HepG2 (cell line): ENCODE results near the gene CD300LF. TPM values are rescaled to one million over a fixed set of nuclear protein-coding genes. Genes with fewer than 3 reads are reported as not detected.

Source experiments
- DDIT3 ChIP-seq: sonication (generic); formaldehyde crosslinking; IDR thresholded peaks from 2 replicates; pipeline ENCODE4 v1.4.0; 2020; ENCODE audit warnings: mild to moderate bottlenecking, missing genetic modification reagents
- FLYWCH1 ChIP-seq: sonication (generic); formaldehyde crosslinking; IDR thresholded peaks from 2 replicates; pipeline ENCODE4 v1.8.1; 2023; ENCODE audit warnings: mild to moderate bottlenecking, missing genetic modification reagents
- HDAC2 ChIP-seq: sonication (generic); formaldehyde crosslinking; IDR thresholded peaks from 2 replicates; pipeline ENCODE4 v1.4.0; 2020; ENCODE audit warnings: missing genetic modification reagents
- HNRNPL ChIP-seq: fragments of 200-400 bp; formaldehyde crosslinking; IDR thresholded peaks from 2 replicates; pipeline ENCODE4 v1.6.1; 2017; ENCODE audit warnings: mild to moderate bottlenecking, low read depth, low read length
- HNRNPLL ChIP-seq: fragments of 200-400 bp; formaldehyde crosslinking; IDR thresholded peaks from 2 replicates; pipeline ENCODE4 v1.6.1; 2017; ENCODE audit warnings: mild to moderate bottlenecking, low read depth, low read length; ENCODE audit not compliant: poor library complexity, severe bottlenecking
- JUNB ChIP-seq: sonication (generic); formaldehyde crosslinking; IDR thresholded peaks from 2 replicates; pipeline ENCODE4 v1.8.0; 2022; ENCODE audit warnings: missing genetic modification reagents, mild to moderate bottlenecking, borderline replicate concordance
- KLF12 ChIP-seq: sonication (generic); formaldehyde crosslinking; IDR thresholded peaks from 2 replicates; pipeline ENCODE4 v1.4.0; 2020; ENCODE audit warnings: missing genetic modification reagents, borderline replicate concordance
- MYNN ChIP-seq: sonication (generic); formaldehyde crosslinking; IDR thresholded peaks from 2 replicates; pipeline ENCODE4 v1.4.0; 2020; ENCODE audit warnings: mild to moderate bottlenecking, low read depth, missing genetic modification reagents
- PCBP1 ChIP-seq: fragments of 200-400 bp; formaldehyde crosslinking; IDR thresholded peaks from 2 replicates; pipeline ENCODE4 v1.6.1; 2017; ENCODE audit warnings: mild to moderate bottlenecking, low read depth, low read length, borderline replicate concordance
- PCBP2 ChIP-seq: fragments of 200-400 bp; formaldehyde crosslinking; optimal IDR thresholded peaks from 2 replicates; pipeline ENCODE3; 2018; ENCODE audit warnings: low read length, low read depth; ENCODE audit not compliant: poor library complexity, severe bottlenecking
- RARA ChIP-seq: IDR thresholded peaks from 2 replicates; pipeline ENCODE4 v1.6.1; 2016; ENCODE audit warnings: missing genetic modification reagents, missing compliant biosample characterization
- TGIF2 ChIP-seq: IDR thresholded peaks from 2 replicates; pipeline ENCODE4 v1.6.1; 2016; ENCODE audit warnings: control low read depth, missing compliant biosample characterization
- ZNF350 ChIP-seq: sonication (generic); formaldehyde crosslinking; IDR thresholded peaks from 2 replicates; pipeline ENCODE4 v1.4.0; 2020; ENCODE audit warnings: mild to moderate bottlenecking, low read depth, missing genetic modification reagents, borderline replicate concordance
- ZNF432 ChIP-seq: sonication (generic); formaldehyde crosslinking; IDR thresholded peaks from 2 replicates; pipeline ENCODE4 v1.5.0; 2020; ENCODE audit warnings: missing genetic modification reagents, mild to moderate bottlenecking, borderline replicate concordance
- polyA plus RNA-seq, 8 experiments: library from polyadenylated mRNA; depleted of rRNA in 3 of 8; stranded (reverse) in 7 of 8; unstranded in 1 of 8; fragments of >200 nt; fragmentation: Illumina TruSeq in 4 of 8; extraction: Trizol in 4 of 8; gene quantifications; 2 replicates each; pipeline versions ENCODE4 v1.2.1 to v1.2.3, GENCODE V29; 2011 to 2016; ENCODE audit warnings: low read depth in 4 of 8, missing spikeins in 1 of 8, mixed read lengths in 1 of 8; ENCODE audit not compliant: insufficient read depth in 1 of 8
- total RNA-seq, 5 experiments: library from RNA; depleted of rRNA; stranded (reverse); fragments of >200 nt; fragmentation: Illumina TruSeq; extraction: Trizol; gene quantifications; 2 replicates each; pipeline ENCODE4 v1.2.3, GENCODE V29; 2016; ENCODE audit warnings: low read depth in 1 of 5
- TF ChIP-seq, protein P1 (sequence below): sonication (generic); formaldehyde crosslinking; IDR thresholded peaks from 2 replicates; pipeline ENCODE4 v1.5.0; 2020; ENCODE audit warnings: mild to moderate bottlenecking, missing genetic modification reagents, moderate library complexity
- TF ChIP-seq, protein P2 (sequence below): sonication (generic); formaldehyde crosslinking; IDR thresholded peaks from 2 replicates; pipeline ENCODE4 v1.4.0; 2020; ENCODE audit warnings: low read depth, missing genetic modification reagents
- TF ChIP-seq, protein P3 (sequence below): sonication (generic); formaldehyde crosslinking; IDR thresholded peaks from 2 replicates; pipeline ENCODE4 v1.4.0; 2020; ENCODE audit warnings: missing genetic modification reagents, mild to moderate bottlenecking, borderline replicate concordance
- TF ChIP-seq, protein P4 (sequence below): sonication (generic); formaldehyde crosslinking; IDR thresholded peaks from 2 replicates; pipeline ENCODE4 v1.5.0; 2020; ENCODE audit warnings: mild to moderate bottlenecking, missing genetic modification reagents

Gene CD300LF
- total and polyA plus RNA-seq, 2 of the 13 experiments (the other 11 are each of a cell fraction or from before 2014, with no cell fraction given): not detected

DNA sequence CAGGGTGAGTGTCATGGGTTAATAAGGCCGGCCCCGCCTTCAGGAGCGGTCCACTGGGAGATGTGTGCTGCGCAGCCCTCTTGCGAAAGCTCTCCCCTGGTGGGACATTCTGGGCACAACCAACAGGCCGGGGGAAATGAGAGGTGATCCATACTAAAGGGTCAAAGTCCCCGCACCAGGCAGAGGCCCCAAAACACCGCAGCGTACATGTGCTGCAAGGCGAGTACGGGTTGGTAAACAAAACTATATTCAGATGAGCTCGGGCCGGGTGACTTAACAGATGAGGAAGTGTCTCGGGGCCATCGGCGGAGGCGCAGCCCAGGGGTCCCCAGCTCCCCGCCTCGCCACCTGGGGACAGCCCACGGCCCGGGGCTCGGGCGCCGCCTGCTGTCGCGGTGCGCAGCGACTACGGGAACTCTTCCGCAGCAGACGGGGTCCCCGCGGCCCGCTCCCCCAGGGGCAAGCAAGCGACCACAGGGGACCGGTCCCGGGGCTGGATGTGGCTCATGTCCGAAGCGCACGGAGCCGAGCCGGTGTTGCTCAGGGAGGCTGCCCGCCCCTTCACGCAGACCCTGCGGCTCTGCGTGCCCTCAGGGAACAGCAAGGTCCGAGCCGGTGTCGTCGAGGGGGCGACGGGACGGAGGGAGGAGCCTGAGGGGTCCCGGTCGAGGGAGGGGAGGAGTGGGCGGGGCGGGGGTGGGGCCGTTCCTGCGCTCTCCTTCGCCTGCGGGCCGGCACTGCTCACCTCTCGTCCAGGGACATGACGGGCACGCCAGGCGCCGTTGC, 24.0 kb upstream of the CD300LF start, which contains the start of gene RAB37 (continued):
- peak; percentile 67; the same call in 1 of the 2 replicates for TF ChIP-seq HNRNPL
- TF ChIP-seq, protein P1, sequence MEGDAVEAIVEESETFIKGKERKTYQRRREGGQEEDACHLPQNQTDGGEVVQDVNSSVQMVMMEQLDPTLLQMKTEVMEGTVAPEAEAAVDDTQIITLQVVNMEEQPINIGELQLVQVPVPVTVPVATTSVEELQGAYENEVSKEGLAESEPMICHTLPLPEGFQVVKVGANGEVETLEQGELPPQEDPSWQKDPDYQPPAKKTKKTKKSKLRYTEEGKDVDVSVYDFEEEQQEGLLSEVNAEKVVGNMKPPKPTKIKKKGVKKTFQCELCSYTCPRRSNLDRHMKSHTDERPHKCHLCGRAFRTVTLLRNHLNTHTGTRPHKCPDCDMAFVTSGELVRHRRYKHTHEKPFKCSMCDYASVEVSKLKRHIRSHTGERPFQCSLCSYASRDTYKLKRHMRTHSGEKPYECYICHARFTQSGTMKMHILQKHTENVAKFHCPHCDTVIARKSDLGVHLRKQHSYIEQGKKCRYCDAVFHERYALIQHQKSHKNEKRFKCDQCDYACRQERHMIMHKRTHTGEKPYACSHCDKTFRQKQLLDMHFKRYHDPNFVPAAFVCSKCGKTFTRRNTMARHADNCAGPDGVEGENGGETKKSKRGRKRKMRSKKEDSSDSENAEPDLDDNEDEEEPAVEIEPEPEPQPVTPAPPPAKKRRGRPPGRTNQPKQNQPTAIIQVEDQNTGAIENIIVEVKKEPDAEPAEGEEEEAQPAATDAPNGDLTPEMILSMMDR: peak; percentile 81
- TF ChIP-seq, protein P2, sequence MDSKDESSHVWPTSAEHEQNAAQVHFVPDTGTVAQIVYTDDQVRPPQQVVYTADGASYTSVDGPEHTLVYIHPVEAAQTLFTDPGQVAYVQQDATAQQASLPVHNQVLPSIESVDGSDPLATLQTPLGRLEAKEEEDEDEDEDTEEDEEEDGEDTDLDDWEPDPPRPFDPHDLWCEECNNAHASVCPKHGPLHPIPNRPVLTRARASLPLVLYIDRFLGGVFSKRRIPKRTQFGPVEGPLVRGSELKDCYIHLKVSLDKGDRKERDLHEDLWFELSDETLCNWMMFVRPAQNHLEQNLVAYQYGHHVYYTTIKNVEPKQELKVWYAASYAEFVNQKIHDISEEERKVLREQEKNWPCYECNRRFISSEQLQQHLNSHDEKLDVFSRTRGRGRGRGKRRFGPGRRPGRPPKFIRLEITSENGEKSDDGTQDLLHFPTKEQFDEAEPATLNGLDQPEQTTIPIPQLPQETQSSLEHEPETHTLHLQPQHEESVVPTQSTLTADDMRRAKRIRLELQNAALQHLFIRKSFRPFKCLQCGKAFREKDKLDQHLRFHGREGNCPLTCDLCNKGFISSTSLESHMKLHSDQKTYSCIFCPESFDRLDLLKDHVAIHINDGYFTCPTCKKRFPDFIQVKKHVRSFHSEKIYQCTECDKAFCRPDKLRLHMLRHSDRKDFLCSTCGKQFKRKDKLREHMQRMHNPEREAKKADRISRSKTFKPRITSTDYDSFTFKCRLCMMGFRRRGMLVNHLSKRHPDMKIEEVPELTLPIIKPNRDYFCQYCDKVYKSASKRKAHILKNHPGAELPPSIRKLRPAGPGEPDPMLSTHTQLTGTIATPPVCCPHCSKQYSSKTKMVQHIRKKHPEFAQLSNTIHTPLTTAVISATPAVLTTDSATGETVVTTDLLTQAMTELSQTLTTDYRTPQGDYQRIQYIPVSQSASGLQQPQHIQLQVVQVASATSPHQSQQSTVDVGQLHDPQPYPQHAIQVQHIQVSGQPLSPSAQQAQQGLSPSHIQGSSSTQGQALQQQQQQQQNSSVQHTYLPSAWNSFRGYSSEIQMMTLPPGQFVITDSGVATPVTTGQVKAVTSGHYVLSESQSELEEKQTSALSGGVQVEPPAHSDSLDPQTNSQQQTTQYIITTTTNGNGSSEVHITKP (CRISPR knock-in tag): peak; percentile 99
- no peak for TF ChIP-seq MYNN
- peak; percentile 35; the same call in 1 of the 2 replicates for TF ChIP-seq KLF12 (CRISPR knock-in tag)
- TF ChIP-seq HNRNPLL: peak; percentile 85
- no peak for TF ChIP-seq PCBP2
- TF ChIP-seq RARA (CRISPR knock-in tag): peak; percentile 72
- peak; percentile 98 for TF ChIP-seq ZNF350 (CRISPR knock-in tag)
- peak; percentile 89 for TF ChIP-seq HDAC2
- no peak for TF ChIP-seq FLYWCH1
- TF ChIP-seq, protein P3, sequence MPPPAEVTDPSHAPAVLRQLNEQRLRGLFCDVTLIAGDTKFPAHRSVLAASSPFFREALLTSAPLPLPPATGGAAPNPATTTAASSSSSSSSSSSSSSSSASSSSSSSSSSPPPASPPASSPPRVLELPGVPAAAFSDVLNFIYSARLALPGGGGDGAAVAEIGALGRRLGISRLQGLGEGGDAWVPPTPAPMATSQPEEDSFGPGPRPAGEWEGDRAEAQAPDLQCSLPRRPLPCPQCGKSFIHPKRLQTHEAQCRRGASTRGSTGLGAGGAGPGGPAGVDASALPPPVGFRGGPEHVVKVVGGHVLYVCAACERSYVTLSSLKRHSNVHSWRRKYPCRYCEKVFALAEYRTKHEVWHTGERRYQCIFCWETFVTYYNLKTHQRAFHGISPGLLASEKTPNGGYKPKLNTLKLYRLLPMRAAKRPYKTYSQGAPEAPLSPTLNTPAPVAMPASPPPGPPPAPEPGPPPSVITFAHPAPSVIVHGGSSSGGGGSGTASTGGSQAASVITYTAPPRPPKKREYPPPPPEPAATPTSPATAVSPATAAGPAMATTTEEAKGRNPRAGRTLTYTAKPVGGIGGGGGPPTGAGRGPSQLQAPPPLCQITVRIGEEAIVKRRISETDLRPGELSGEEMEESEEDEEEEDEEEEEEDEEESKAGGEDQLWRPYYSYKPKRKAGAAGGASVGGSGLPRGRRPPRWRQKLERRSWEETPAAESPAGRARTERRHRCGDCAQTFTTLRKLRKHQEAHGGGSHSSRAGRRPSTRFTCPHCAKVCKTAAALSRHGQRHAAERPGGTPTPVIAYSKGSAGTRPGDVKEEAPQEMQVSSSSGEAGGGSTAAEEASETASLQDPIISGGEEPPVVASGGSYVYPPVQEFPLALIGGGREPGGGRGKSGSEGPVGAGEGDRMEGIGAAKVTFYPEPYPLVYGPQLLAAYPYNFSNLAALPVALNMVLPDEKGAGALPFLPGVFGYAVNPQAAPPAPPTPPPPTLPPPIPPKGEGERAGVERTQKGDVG (CRISPR knock-in tag): no peak
- TF ChIP-seq JUNB (CRISPR knock-in tag): no peak
- no peak for TF ChIP-seq ZNF432 (CRISPR knock-in tag)
- no peak for TF ChIP-seq TGIF2 (CRISPR knock-in tag)
- no peak for TF ChIP-seq DDIT3 (CRISPR knock-in tag)
- TF ChIP-seq, protein P4, sequence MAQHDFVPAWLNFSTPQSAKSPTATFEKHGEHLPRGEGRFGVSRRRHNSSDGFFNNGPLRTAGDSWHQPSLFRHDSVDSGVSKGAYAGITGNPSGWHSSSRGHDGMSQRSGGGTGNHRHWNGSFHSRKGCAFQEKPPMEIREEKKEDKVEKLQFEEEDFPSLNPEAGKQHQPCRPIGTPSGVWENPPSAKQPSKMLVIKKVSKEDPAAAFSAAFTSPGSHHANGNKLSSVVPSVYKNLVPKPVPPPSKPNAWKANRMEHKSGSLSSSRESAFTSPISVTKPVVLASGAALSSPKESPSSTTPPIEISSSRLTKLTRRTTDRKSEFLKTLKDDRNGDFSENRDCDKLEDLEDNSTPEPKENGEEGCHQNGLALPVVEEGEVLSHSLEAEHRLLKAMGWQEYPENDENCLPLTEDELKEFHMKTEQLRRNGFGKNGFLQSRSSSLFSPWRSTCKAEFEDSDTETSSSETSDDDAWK (CRISPR knock-in tag): no peak
- peak; percentile 66; the same call in 1 of the 2 replicates for TF ChIP-seq PCBP1
